MCF 10A (cell line): ENCODE data around the gene NTN1. TPM values are rescaled to one million over a fixed set of nuclear protein-coding genes. Genes with fewer than 3 reads are reported as not detected.

Experiments used
- BruUV-seq: library from RNA; stranded (reverse); fragments of 400-500 nt; replicated peaks from 2 replicates; lab custom pipeline; 2021; lab: Mats Ljungman, UMichigan
- CTCF ChIA-PET: fragments of 300-600 bp; sonication (Branson Sonifier 250); formaldehyde crosslinking; extraction: SDS; loops from one replicate; lab custom pipeline; 2021; ENCODE audit warnings: antibody characterized with exemption, inconsistent platforms; lab: Yijun Ruan, JAX
- POLR2A ChIA-PET: fragments of 300-600, 350-650 bp; sonication (Branson Sonifier 250); formaldehyde crosslinking; extraction: SDS; loops from one replicate; lab custom pipeline; 2020; ENCODE audit warnings: antibody characterized with exemption, inconsistent platforms; lab: Yijun Ruan, JAX
- DNase-seq: peaks from one replicate; pipeline ENCODE4 v3.0.0-alpha.2; 2018; ENCODE audit not compliant: unreplicated experiment
- H3K27ac Mint-ChIP-seq: one replicate; pipeline ENCODE4 v1.8.0; 2022; ENCODE audit warnings: mild to moderate bottlenecking, low read depth, mixed read lengths; ENCODE audit not compliant: unreplicated experiment
- H3K27me3 Mint-ChIP-seq: one replicate; pipeline ENCODE4 v1.8.0; 2022; ENCODE audit warnings: mixed read lengths; ENCODE audit not compliant: insufficient read depth, unreplicated experiment
- H3K36me3 Mint-ChIP-seq: one replicate; pipeline ENCODE4 v1.8.0; 2022; ENCODE audit warnings: mild to moderate bottlenecking, moderate library complexity, mixed read lengths; ENCODE audit not compliant: insufficient read depth, unreplicated experiment
- H3K4me1 Mint-ChIP-seq: one replicate; pipeline ENCODE4 v1.8.0; 2022; ENCODE audit warnings: mixed read lengths; ENCODE audit not compliant: insufficient read depth, unreplicated experiment
- H3K4me3 Mint-ChIP-seq: one replicate; pipeline ENCODE4 v1.8.0; 2022; ENCODE audit warnings: mild to moderate bottlenecking, moderate library complexity, mixed read lengths; ENCODE audit not compliant: unreplicated experiment
- H3K9me3 Mint-ChIP-seq: one replicate; pipeline ENCODE4 v1.8.0; 2022; ENCODE audit warnings: mixed read lengths; ENCODE audit not compliant: unreplicated experiment
- CTCF ChIP-seq: fragments of 200-600 bp; IDR thresholded peaks from one replicate; pipeline ENCODE4 v1.8.0; 2022; ENCODE audit warnings: antibody characterized with exemption, mild to moderate bottlenecking; ENCODE audit not compliant: unreplicated experiment
- intact Hi-C: fragments of 100-400 bp; cut with micrococcal nuclease; formaldehyde crosslinking; loops from 2 replicates; pipeline ENCODE4 v1.14.1; 2022
- total RNA-seq: library from RNA; stranded (reverse); gene quantifications from 2 replicates; pipeline ENCODE4 v1.2.3, GENCODE V29; 2022

NTN1 gene
- total RNA-seq, 1 experiment from 2014 or later, result 0.23 TPM

- intact Hi-C loops, result loop anchor here (5.0 to 10.0 kb wide), 4 partner anchors 98 to 769 kb away; no protein-coding TSS in a partner anchor
- Mint-ChIP-seq H3K27ac (no peak overlapping the region), H3K9me3 (no peaks in the 10 kb centered on the region), H3K4me1 (peaks cover 5% of the 10 kb centered on the region), H3K4me3 (no peak overlapping the region), H3K27me3 (no peaks in the 10 kb centered on the region), H3K36me3 (no peaks in the 10 kb centered on the region)
- POLR2A ChIA-PET, result interaction anchor here (0.8 kb wide), 1 partner anchor 526 kb away, joined by 3 read pairs; no protein-coding TSS in a partner anchor
- no TSS peak for BruUV-seq
- no peak for TF ChIP-seq CTCF
- no peak for DNase-seq
- CTCF ChIA-PET, result interaction anchor here (0.9 to 5.4 kb wide), 6 partner anchors 16 to 569 kb away, joined by 3 to 55 read pairs (median 5); no protein-coding TSS in a partner anchor
Observed at GRCh38 chr17:8995711-8996110, 25.6 kb upstream of the NTN1 start.

- no TSS peak for BruUV-seq
- Mint-ChIP-seq H3K27me3 (no peaks in the 10 kb centered on the region), H3K9me3 (no peaks in the 10 kb centered on the region), H3K27ac (no peak overlapping the region), H3K4me1 (peaks cover 5% of the 10 kb centered on the region), H3K4me3 (no peak overlapping the region), H3K36me3 (no peaks in the 10 kb centered on the region)
- peak; percentile 60 for DNase-seq
- intact Hi-C loops, result loop anchor here (2.0 to 10.0 kb wide), 5 partner anchors 101 to 767 kb away; no protein-coding TSS in a partner anchor
- ChIA-PET CTCF (interaction anchor here (0.5 to 5.4 kb wide), 39 partner anchors 10 to 768 kb away, joined by 3 to 55 read pairs (median 3); no protein-coding TSS in a partner anchor), POLR2A (interaction anchor here (0.6 kb wide), 2 partner anchors 18 to 98 kb away, joined by 3 read pairs; no protein-coding TSS in a partner anchor)
- peak; percentile 83 for TF ChIP-seq CTCF
Observed at GRCh38 chr17:8997994-8998628, 23.2 kb upstream of the NTN1 start.

GRCh38 chr17:9001559-9001958 lies 19.8 kb upstream of the NTN1 start:
- ChIA-PET CTCF (no interaction called here), POLR2A (no interaction called here)
- no peak overlapping the region for H3K4me3 Mint-ChIP-seq
- intact Hi-C loops, result no loop called here
- no TSS peak for BruUV-seq
- TF ChIP-seq CTCF, result no peak
- H3K36me3 Mint-ChIP-seq, result no peaks in the 10 kb centered on the region
- no peaks in the 10 kb centered on the region for H3K27me3 Mint-ChIP-seq
- H3K27ac Mint-ChIP-seq, result no peak overlapping the region
- no peak for DNase-seq
- no peaks in the 10 kb centered on the region for H3K4me1 Mint-ChIP-seq
- no peaks in the 10 kb centered on the region for H3K9me3 Mint-ChIP-seq

- TF ChIP-seq CTCF, result no peak
- Mint-ChIP-seq H3K36me3 (no peaks in the 10 kb centered on the region), H3K27ac (no peak overlapping the region), H3K27me3 (no peaks in the 10 kb centered on the region), H3K4me3 (no peak overlapping the region), H3K9me3 (peaks cover 5% of the 10 kb centered on the region), H3K4me1 (no peaks in the 10 kb centered on the region)
- no peak for DNase-seq
- intact Hi-C loops, result no loop called here
- POLR2A ChIA-PET, result no interaction called here
- CTCF ChIA-PET, result interaction anchor here (0.7 kb wide), 1 partner anchor 9 kb away, joined by 4 read pairs; no protein-coding TSS in a partner anchor
- no TSS peak for BruUV-seq
Observed at GRCh38 chr17:9002227-9002605, 19.1 kb upstream of the NTN1 start.
